Right renal cortex interstitium (tissue), 3 donors: ENCODE measurements around the gene BRIP1. TPM values are rescaled to one million over a fixed set of nuclear protein-coding genes. Genes with fewer than 3 reads are reported as not detected.
"Not testable (repeated sequence)": the region's sequence is repeated elsewhere in the genome, so short reads cannot be mapped to it uniquely, and the experiment has no call there.

ENCODE experiments used
- DNase-seq, 3 donors: peaks; one replicate each; pipeline ENCODE4 v3.0.0-alpha.2; 2013; ENCODE audit warnings: low read depth in 3 of 3, low spot score in 2 of 3
- polyA plus RNA-seq, 3 donors: library from polyadenylated mRNA; unstranded; fragments of 120-200 nt; gene quantifications; one replicate each; pipeline ENCODE4 v1.2.1, GENCODE V29; 2013; ENCODE audit not compliant: insufficient read length in 3 of 3

The BRIP1 gene
- polyA plus RNA-seq, 3 donors = 9.4 to 10.4 (median 10.3) TPM

DNA sequence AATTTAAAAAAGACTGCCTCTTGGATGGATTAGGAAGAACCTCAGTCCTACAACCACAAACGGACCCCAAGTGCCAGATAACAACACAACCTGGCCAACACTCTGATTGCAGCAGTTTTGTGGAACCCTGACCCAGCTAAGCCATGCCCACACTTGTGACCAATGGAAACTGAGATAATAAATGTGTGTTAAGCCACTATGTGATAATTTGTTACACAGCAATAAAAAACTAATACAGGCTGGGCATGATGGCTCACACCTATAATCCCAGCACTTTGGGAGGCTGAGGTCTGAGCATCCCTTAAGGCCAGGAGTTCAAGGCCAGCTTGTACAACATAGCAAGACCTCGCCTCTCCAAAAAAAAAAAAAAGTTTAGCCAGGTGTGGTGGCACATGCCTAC, 127.5 kb downstream of the BRIP1 start:
- no peak for DNase-seq

DNA sequence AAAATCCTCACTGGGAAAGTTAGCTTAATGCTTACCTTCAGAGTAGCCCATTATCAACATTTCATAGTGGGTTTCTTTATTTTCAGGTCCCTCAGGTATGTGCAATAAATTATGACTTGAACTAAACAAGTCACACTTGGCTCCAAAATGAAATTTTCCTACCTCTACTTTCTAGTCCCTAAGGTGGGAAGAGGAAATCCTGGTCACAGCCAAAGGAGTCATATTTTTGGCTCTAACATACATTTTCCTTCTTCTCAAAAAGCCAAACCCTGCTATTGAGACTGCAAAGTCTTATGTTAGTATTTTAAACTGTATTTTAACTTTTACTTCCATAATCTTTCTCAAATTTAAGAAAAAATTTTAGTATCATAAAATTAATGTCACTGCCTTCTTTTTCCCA, 128.9 kb downstream of the BRIP1 start:
- no peak for DNase-seq

DNA sequence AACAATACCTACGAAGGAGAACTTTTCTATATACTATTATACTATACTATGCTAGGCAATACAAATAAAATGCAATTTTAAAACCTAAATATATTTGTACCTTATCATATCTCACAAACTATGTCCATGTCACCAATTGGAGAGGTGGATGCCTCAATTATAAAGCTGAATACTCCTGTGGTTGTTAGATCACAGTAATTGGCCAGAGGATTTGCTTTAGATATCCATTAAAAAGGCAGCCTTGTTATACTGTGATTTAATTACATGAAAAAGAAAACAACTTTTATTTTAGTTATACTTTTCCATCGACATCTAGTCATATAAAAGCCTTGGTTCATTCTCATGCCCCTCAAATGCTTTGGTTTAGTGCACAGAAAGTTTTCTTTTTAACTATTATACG, 129.3 kb downstream of the BRIP1 start:
- no peak for DNase-seq

DNA sequence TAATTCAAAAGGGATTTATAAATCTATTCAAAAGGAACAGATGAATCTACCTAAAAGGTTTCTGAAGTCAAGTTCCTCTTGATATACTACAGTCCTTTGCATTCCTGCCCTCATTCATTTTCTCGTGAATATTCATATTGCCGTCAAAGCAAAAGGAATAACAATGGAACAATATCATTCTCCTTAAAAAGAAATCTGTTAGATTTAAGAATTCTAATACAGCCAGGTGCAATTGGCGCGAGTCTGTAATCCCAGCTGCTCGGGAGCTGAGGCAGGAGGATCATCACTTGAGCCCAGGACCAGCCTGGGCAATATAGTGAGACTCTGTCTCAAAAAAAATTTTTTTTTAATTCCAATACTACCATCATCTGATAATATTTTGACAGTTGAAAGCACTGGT, 130.3 kb downstream of the BRIP1 start:
- DNase-seq = no peak

DNA sequence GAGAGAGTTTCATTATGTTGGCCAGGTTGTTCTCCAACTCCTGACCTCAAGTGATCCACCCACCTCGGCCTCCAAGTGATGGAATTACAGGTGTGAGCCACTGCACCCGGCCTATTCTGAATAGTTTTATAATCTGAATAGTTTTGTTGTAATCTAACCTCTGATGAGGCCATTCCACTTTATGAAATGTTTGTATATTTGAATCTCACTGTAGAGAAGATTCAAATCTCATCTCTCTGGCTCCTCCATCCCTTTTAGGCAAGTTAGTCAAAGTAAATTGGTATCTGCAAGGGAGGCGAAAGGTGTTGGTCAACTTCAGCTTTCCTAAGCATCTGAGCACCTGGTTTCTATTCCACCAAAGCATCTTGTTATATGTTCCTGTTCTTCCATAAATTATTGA, 131.2 kb downstream of the BRIP1 start:
- DNase-seq = no peak

DNA sequence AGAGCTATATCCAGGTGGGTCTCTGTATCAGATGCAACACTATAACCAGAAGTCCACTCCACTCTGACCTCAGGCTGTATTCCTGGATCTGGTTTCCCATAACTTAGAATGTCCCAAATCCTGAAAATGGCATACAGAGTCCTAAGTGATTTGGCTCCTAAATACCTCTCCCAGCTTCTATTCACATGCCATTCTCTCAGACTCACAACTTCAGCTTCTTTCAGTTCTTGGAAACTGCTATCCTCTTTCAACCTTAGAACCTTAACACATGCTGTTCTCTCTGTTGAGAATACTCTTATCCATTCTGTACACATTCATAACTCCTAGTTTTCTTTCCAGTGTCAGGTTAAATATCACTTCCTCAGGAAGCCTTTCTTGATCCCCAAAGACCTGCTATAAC, 132.0 kb downstream of the BRIP1 start:
- DNase-seq = no peak

DNA sequence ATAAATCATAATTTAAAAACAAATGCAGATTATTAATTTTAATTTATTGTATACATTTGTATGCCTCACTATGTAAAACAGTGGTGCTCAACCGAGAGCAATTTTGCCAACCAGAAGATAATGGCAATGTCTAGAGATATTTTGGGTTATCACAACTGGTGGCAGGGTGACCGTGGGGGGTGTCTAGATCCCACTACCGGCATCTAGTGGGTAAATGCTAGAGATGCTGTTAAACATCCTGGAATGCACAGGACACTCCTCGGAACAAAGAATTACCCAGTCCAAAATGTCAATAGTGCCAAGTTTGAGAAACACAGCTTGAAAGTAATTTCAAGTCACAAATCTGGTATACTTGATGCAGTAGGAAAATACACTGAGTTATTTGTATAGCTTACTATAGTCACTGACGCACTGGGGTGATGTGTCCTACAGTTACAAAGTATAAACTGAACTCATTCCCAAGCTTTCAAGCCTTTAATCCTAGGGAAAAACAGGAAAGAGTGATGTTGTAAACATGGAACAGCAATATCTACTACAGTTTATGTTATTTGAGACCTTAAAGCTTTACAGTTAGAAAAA, 133.5 kb downstream of the BRIP1 start:
- DNase-seq = no peak

DNA sequence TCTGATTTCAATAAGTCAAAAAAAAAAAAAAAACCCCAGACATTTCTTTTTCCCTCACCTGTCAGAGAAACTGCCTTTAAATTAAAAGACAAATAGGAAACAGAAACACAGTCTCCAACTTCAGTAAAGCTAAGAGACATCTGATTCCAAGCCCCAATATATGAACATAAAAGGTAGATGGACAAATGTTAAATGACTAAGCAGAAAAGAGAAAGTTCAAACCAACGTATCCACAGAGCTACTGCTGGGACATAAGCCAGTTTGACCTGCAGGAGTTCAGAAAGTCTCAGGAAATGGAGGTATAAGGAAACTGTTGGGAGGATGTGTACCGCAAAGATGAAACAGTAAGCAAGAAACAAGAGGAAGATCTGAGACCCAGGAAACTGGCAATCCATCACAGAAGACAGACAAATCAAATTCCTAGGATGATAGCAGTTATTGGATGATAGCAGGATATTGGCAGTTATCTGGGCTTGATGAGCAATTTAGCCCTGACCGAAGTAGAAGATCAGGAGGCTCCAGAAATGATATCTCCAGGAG, 135.0 kb downstream of the BRIP1 start:
- no peak for DNase-seq

DNA sequence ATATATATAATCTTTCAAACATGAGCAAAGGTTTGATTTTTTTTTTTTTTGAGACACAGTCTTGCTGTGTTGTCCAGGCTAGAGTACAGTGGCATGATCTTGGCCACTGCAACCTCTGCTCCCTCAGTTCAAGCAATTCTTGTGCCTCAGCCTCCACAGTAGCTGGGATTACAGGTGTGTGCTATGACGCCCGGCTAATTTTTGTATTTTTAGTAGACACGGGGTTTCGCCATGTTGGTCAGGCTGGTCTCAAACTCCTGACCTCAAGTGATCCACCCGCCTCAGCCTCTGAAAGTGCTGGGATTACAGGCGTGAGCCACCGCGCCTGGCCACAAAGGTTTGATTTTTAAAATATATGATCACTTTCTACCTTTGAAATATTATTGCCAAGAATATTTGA, 135.5 kb downstream of the BRIP1 start:
- DNase-seq = not testable (repeated sequence)

DNA sequence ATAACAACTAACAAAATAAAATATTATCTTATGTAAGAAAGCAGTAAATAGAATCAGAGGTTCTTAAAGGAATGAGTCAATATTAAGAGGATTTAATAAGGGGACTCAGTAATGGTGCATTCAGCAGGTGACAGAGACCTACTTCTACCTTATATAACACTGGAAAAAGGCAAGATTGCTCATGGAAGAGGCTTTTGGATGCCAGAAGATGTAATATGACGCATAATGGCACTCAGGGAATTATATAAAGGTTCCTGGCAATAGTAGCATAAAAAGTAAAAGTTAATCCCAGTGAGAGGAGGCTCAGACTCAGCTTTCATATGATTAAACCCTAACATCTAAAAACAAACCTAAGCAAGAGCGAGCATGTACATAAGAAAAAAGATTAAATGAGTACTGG, 136.4 kb downstream of the BRIP1 start:
- no peak for DNase-seq

DNA sequence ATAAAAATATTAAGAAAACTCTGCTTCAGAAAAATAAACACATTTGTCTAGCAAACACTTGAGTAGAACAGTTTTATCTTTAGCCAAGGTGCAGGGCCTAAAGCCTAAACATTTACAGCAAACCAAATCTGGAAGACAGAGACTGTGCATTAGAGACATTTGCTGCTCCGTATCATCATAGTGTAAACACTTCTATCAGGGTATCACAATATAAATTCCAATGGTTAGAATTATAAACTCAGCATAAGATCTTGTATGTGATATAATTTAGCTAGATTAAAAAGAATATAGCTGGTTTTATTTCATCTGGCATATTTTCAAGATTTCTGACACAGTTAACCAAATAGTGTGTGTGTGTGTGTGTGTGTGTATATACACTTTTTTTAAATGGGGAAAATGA, 138.6 kb downstream of the BRIP1 start:
- no peak for DNase-seq

DNA sequence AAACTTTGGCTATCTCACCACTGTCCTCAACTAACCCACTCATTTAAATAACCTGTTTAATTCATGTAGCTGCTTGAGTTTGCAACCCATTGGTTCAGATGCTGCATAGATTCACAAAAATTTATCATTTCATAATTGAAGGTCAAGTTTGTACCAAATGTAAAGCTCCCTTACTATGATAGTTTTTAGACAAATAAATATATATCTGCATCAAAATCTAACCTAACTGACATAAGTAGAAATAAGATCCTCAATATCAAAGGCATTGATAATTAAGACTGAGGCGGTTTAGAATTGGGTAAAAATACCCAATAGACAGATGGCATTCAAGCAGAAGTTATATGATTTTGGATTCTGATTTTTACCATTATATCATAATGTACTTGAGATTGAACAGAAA, 139.4 kb downstream of the BRIP1 start:
- no peak for DNase-seq

DNA sequence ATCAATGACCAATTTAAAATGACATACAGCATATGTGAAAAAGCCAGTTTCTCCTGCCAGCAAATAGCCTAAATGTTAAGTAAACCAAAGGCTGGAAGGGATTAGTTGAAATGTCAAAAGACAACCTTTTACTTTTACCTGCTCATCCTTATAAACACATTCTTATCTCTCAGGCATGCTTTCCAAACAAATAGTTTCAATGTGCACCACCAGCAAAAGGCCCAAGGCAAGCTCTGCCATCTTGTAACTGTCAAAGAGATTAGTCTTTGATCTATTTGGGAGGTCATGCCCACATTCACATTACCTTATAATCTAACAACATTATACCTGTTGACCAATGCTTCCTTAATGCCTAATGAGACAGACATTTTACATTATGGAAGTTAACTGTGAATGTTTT, 140.1 kb downstream of the BRIP1 start:
- DNase-seq = no peak

DNA sequence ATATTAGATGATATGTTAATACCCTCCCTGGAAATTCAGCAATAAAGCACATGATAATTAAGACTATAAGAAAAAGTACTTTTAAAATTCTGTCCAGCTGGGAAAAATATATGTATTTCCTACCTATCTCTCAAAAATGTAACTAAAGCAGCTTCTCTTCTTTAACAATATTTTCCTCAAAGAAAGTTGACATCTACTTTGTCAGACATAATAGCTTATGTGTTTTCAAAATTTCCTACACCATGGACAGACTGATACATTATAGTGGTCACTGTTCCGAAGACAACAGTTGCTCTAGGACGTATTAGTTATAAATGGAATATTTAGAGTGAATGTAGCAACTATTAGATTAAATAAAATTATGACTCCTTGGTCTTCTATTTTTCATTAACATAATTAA, 140.9 kb downstream of the BRIP1 start:
- no peak for DNase-seq

DNA sequence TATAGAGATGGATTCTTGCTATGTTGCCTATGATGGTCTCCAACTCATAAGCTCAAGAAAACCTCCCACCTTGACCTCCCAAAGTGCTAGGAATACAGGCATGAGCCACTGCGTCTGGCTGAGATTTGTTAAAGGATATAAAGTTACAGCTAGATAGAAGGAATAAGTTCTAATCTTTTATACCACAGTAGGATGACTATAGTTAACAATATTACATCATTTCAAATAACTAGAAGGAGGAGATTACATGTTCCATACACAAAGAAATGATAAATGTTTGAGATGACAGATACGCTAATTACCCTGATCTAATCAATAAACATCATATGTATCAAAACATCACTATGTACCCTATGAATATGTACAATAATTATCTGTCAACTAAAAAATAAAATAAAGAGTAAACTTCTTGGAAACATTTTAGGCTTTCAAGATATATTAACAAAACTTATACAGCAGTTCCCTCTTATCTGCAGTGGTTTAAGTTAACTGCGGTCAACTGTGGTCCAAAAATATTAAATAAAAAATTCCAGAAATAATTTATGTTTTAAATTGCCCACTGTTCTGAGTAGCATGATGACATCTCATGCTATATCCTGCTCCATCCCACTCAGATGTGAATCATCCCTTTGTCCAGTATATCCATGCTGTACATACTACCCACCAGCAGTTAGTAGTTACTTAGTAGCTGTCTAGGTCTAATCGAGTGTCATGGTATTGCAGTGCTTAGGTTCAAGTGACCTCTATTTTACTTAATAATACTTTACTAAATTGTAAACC, 143.1 kb downstream of the BRIP1 start:
- DNase-seq = no peak

DNA sequence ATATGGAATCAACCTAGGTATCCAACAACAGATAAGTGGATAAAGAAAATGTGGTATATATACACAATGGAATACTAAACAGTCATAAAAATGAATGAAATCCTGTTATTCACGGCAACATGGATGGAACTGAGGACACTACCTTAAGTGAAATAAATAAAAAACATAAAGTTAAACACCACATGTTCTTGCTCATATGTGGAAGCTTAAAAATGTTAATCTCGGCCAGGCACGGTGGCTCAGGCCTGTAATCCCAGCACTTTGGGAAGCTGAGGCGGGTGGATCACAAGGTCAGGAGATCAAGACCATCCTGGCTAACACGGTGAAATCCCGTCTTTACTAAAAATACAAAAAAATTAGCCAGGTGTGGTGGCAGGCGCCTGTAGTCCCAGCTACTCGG, 144.1 kb downstream of the BRIP1 start:
- not testable (repeated sequence) for DNase-seq

DNA sequence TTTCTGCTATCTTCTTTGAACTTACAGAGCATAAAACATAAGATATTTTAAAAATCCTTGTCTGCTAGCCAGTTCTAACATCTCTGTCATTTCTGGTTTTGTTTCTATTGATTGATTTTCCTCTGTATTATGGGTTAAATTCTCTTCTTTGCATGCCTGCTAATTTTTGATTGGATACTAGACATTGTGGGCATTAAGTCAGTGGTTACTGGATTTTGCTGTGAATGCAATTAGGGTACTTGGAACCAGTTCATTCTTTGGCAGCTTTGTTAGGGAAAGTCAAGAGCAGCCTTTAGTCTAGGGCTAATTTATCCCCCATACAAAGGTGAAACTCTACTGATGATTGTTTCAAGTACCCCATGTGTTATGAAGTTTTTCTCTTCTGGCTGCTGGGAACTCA, 145.3 kb downstream of the BRIP1 start:
- DNase-seq = no peak

DNA sequence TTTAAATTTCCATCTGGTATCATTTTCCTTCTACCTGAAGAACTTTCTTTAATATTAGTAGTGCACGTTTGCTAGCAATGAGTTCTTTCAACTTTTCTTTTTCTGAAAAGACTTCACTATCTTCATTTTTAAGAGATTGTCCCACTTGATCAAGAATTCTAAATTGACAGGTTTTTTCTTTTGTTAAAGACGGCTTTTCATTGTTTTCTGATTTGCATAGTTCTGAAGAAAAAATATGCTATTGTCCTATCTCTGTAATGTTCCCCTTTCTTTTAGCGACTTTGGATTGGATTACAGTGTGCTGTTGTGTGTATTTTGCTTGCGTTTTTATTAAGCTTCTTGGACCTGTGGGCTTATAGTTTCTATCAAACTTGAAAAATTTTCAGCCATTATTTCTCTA, 146.0 kb downstream of the BRIP1 start:
- DNase-seq = no peak

DNA sequence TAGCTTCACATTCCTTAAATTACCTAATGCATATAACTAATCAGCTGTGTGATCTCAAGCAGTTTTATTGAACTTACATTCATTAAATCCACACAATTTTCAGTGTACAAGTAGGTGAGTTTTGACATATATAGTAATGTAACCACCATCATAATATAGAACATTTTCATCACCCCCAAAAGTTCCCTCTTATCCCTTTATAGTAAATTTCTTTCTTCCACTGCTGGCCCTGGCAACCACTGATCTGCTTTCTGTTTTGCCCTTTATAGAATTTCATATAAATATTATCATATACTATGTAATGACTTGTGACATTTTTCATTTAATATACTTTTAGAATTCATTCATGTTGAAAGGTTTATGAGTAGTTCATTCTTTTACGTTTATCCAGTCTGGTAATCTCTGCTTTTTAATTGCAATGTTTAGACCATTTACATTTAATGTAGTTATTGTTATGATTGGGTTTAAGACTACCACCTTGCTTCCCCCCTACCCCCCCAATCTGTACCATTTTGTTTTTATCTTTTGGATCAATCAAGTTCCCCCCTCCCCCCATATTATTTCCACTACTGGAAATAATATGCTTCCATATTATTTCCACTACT, 147.0 kb downstream of the BRIP1 start:
- DNase-seq = no peak

DNA sequence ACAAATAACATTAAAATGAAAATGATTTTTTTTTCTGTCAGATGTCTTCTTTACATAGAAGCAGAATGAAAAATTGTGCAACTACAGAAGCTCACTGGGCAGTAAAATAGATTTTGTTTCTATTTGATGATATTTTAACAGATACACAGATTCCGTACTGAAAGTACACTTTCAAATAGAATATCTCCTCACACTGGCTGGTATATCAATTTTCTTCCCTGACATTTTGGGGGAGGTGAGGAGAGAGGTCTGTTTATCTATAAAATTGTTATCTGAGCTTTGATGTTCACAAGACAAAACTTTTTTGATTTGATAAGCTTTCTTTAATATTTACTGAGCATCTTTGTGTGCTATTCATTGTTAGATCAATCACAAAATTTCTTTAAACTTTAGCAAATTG, 148.0 kb downstream of the BRIP1 start:
- no peak for DNase-seq

DNA sequence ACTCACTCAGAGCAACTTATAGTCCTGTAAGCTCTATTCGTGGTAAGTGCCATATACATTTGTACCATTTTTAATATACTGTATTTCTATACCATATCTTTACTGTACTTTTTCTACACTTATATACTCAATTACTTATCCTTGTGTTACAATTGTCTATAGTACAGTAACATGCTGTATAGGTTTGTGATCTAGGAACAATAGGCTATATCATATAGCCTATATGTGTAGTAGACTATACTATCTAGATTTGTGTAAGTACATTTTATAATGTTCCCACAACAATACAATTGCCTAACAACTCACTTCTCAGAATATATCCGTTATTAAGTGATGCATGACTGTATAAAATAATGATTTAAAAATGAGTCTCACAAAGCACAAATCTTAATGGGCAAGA, 149.0 kb downstream of the BRIP1 start:
- no peak for DNase-seq

DNA sequence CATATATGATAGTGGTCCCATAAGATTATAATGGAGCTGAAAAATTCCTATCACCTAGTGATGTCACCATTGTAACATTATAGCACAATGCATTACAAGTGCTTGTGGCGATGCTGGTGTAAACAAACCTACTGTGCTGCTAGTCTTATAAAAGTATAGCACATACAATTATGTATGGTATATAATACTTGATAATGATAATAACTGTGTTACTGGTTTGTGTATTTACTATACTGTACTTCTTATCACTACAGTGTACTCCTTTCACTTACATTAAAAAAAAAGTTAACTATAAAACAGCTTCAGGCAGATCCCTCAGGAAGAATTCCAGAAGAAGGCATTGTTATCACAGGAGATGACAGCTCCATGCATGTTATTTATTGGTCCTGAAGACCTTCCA, 150.3 kb downstream of the BRIP1 start:
- DNase-seq = no peak
